Measurements from ENCODE around the gene LRRC42.

LRRC42 gene

GRCh38 chr1:54011316-54012007 lies 65.3 kb downstream of the LRRC42 start:
- H3K27ac ChIP-seq: no peak overlapping the region
- no peak for TF ChIP-seq CTCF (IDR thresholded peaks at IDR 0.05)
- H3K4me3 ChIP-seq: no peak overlapping the region
- DNase-seq (ENCODE audit: low spot score): no peak

GRCh38 chr1:54012008-54012325 lies 65.8 kb downstream of the LRRC42 start:
- H3K27ac ChIP-seq: no peak overlapping the region
- DNase-seq (ENCODE audit: low spot score): no peak
- TF ChIP-seq CTCF (IDR thresholded peaks at IDR 0.05): no peak

GRCh38 chr1:54012863-54013262 lies 66.7 kb downstream of the LRRC42 start:
- TF ChIP-seq CTCF (IDR thresholded peaks at IDR 0.05): no peak
- Histone ChIP-seq H3K4me3 (no peak overlapping the region), H3K27ac (no peak overlapping the region)
- no peak for DNase-seq (ENCODE audit: low spot score)

More at GRCh38 chr1:54012008-54012325, 65.8 kb downstream of the LRRC42 start:
- H3K4me3 ChIP-seq: no peak overlapping the region

- H3K4me3 ChIP-seq: no peak overlapping the region
- H3K27ac ChIP-seq: no peak overlapping the region
- no peak for DNase-seq (ENCODE audit: low spot score)
- no peak for TF ChIP-seq CTCF (IDR thresholded peaks at IDR 0.05)
Observed at GRCh38 chr1:54013393-54014008, 67.4 kb downstream of the LRRC42 start.

GRCh38 chr1:54014009-54014629 lies 68.0 kb downstream of the LRRC42 start:
- Histone ChIP-seq H3K4me3 (no peak overlapping the region), H3K27ac (no peak overlapping the region)
- no peak for TF ChIP-seq CTCF (IDR thresholded peaks at IDR 0.05)
- no peak for DNase-seq (ENCODE audit: low spot score)

GRCh38 chr1:54016343-54017282 lies 70.5 kb downstream of the LRRC42 start:
- no peak for TF ChIP-seq CTCF (IDR thresholded peaks at IDR 0.05)
- Histone ChIP-seq H3K27ac (no peak overlapping the region), H3K4me3 (no peak overlapping the region)
- DNase-seq (ENCODE audit: low spot score): no peak
